Activated T-cell treated with anti-CD3 and anti-CD28 coated beads, Interleukin-2, amount 50 U/mL, for 4 hours (primary cell): ENCODE results near the gene CEP63. TPM values are rescaled to one million over a fixed set of nuclear protein-coding genes. Genes with fewer than 3 reads are reported as not detected.
A peak's percentile ranks its signal among the peaks of the same experiment; 100 is the strongest.

ENCODE experiments used
- ATAC-seq, 2 donors: fragments of 200-7000 bp; cut with Tn5 transposase; one replicate each; pipeline ENCODE4 v1.10.0; 2021
- DNase-seq: peaks from one replicate; pipeline ENCODE4 v3.0.0-alpha.2; 2020
- H3K27me3 Mint-ChIP-seq: one replicate; pipeline ENCODE4 v1.8.0; 2021; ENCODE audit warnings: low read depth, mixed read lengths
- H3K36me3 Mint-ChIP-seq: one replicate; pipeline ENCODE4 v1.8.0; 2022; ENCODE audit warnings: mixed read lengths; ENCODE audit not compliant: insufficient read depth
- H3K4me1 Mint-ChIP-seq: one replicate; pipeline ENCODE4 v1.8.0; 2021; ENCODE audit warnings: low read depth, mixed read lengths
- H3K4me3 Mint-ChIP-seq: one replicate; pipeline ENCODE4 v1.8.0; 2021; ENCODE audit warnings: mild to moderate bottlenecking, moderate library complexity, mixed read lengths
- H3K9me3 Mint-ChIP-seq: one replicate; pipeline ENCODE4 v1.8.0; 2021; ENCODE audit warnings: mixed read lengths
- total RNA-seq, 3 donors: library from RNA; stranded (reverse); gene quantifications; one replicate each; pipeline ENCODE4 v1.2.1, GENCODE V29; 2021

Gene CEP63
- total RNA-seq, 3 donors from 2014 or later = 15.6 to 18.3 (median 17.6) TPM

DNA sequence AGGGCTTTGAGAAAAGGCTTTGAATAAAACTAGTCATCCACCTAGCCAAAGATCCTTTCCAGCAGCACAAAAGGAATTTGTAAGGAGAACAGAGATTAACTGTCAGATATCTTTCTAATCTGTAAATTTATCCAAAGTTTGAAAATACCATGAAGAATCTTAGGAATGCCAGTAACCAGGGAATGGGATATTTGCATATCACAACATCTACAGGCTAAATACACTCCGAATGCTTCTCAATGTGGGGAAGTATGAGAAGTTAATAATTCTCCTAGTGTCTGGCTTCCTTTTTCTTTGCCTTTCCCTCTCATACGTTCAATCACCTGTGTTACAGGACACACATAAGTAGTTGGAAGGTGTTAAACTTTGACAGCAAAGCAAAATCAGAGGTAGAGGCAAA is 7.9 kb upstream of the CEP63 start:
- DNase-seq (no peak), ATAC-seq (no peak)
- peaks cover 27% of the 10 kb centered on the region for H3K36me3 Mint-ChIP-seq
- H3K27me3 Mint-ChIP-seq = no peaks in the 10 kb centered on the region
- H3K9me3 Mint-ChIP-seq = no peaks in the 10 kb centered on the region
- H3K4me1 Mint-ChIP-seq = peaks cover 5% of the 10 kb centered on the region
- H3K4me3 Mint-ChIP-seq = no peak overlapping the region

DNA sequence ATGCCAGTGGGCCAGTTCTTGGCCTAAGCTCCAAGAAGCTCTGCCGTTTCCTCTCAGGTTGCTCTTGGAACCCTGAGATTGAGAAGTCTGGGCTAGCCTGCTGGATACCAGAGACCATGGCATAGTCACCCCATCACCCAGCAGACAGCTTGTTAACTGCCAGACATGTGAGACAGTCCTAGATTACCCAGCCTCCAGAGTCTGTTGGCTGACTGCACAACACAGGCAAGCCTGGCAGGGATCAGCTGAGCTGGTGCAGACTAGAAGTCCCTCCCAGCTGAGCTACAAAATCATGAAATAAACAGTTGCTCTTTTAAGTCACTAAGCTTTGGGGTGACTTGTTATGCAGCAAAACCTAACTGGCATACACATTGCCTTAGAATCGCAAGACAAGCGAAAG is 5.3 kb upstream of the CEP63 start:
- Mint-ChIP-seq H3K36me3 (peaks cover 31% of the 10 kb centered on the region), H3K4me1 (peaks cover 24% of the 10 kb centered on the region), H3K4me3 (no peak overlapping the region), H3K9me3 (no peaks in the 10 kb centered on the region), H3K27me3 (no peaks in the 10 kb centered on the region)
- DNase-seq (no peak), ATAC-seq (no peak)

- DNase-seq (no peak), ATAC-seq (no peak)
- Mint-ChIP-seq H3K27me3 (no peaks in the 10 kb centered on the region), H3K4me1 (peaks cover 24% of the 10 kb centered on the region), H3K36me3 (peaks cover 31% of the 10 kb centered on the region), H3K4me3 (no peak overlapping the region), H3K9me3 (no peaks in the 10 kb centered on the region)
Measured at GRCh38 chr3:134481166-134481565, 4.7 kb upstream of the CEP63 start.

DNA sequence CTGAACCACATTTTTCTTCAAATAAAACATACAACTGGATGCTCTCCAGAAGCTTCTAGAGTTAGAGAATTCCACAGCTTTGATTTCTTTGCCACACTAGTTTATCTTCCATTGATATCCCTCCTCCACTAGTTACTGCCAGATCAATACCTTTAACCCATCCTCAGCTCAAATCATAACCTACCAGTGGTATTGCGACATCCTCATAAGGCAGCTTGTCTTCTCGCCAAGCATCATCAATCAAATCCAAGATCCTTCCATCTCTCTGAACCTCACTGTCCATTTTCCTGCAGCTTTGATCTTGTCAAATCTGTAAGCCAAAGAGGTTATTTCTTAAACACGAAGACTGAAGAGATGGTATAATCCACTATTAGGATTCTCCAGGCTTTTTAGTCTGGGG is 3.2 kb upstream of the CEP63 start:
- H3K27me3 Mint-ChIP-seq = no peaks in the 10 kb centered on the region
- H3K4me3 Mint-ChIP-seq = no peak overlapping the region
- peaks cover 28% of the 10 kb centered on the region for H3K36me3 Mint-ChIP-seq
- DNase-seq = no peak
- no peak for ATAC-seq
- peaks cover 34% of the 10 kb centered on the region for H3K4me1 Mint-ChIP-seq
- H3K9me3 Mint-ChIP-seq = no peaks in the 10 kb centered on the region

DNA sequence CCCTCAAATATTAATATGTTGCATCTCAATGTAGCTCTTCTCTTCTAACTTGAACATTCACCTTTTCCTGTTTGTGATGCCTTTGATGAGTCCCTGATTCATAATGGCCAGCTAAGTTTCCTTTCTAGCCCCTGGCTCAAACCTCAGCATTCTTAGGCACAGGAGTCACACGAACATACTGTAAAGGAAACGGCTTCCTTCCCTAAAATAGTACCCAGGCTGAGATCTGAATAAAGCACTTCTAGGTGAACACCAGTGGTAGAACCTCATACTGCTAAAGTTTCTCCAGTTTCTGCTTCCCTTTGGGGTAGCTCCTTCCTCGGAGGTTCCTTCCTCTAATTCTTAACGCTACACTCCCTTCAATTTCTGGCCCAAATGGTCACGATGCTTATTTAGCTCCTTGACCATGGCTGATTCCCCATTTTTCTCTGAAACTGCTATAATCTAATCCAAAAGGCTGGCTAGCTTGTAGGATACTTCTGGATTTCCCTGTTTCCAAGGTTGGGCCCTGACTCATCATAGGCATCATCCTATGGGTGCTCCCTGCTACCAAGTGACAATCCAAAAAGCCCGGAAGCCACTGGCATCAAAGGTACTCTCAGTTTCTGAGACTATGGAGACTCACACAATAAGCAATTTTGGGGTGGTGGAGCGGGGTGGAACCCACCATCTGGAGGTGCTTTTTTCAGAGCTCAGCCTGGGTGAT is 2.5 kb upstream of the CEP63 start:
- Mint-ChIP-seq H3K9me3 (no peaks in the 10 kb centered on the region), H3K4me3 (peak overlapping the region; percentile 95), H3K36me3 (peaks cover 26% of the 10 kb centered on the region), H3K4me1 (peaks cover 41% of the 10 kb centered on the region), H3K27me3 (no peaks in the 10 kb centered on the region)
- ATAC-seq = no peak
- no peak for DNase-seq

GRCh38 chr3:134485075-134485717 is 661 bp upstream of the CEP63 start:
- no peaks in the 10 kb centered on the region for H3K27me3 Mint-ChIP-seq
- peaks cover 19% of the 10 kb centered on the region for H3K36me3 Mint-ChIP-seq
- peak overlapping the region; percentile 95 for H3K4me3 Mint-ChIP-seq
- ATAC-seq (peak; percentile 2 to 3), DNase-seq (peak; percentile 87)
- H3K9me3 Mint-ChIP-seq = no peaks in the 10 kb centered on the region
- H3K4me1 Mint-ChIP-seq = peaks cover 47% of the 10 kb centered on the region

DNA sequence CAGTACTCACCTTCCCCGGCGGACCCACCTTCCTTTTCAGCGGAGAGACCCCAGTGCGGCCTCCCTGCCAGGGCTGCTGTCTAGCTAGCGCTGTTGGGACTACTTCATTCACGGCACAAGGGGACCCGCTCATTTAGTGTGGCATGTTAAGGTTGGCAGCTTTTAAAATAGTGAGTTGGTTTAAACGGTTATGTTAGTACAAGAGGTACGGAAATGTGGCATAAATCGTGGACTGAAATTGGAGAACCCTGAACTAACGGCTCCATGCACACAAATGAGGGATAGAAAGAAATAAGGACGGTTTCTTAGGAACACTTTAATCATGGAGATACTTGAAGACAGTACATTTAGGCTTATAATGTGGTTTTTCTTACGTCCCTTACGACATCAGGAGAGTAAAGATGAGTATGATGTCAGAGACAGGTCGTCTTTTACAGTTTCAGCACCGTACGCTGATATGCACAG is 752 bp downstream of the CEP63 start:
- no peaks in the 10 kb centered on the region for H3K9me3 Mint-ChIP-seq
- peak overlapping the region; percentile 95 for H3K4me3 Mint-ChIP-seq
- no peaks in the 10 kb centered on the region for H3K27me3 Mint-ChIP-seq
- H3K4me1 Mint-ChIP-seq = peaks cover 49% of the 10 kb centered on the region
- peak; percentile 21 to 22 for ATAC-seq
- H3K36me3 Mint-ChIP-seq = peaks cover 12% of the 10 kb centered on the region
- no peak for DNase-seq

DNA sequence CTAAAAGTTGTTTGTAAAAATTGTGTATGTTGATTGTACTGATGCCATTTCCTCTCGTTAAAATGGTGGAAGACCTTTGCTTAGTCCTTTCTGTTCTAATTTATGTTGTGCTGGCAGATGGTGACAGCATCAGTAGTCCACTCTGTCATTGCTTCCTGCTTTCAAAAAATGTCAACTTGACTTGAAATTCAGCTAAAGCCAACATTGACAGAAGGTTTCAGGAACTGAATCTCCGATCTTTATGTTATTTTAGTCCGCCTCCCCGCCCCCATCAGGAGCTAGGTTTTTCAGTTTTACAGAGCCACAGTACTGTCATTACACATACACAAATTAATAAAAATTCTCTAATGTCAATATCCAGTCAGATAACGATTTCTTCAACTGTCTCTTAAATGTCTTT is 1.5 kb downstream of the CEP63 start:
- peaks cover 49% of the 10 kb centered on the region for H3K4me1 Mint-ChIP-seq
- no peaks in the 10 kb centered on the region for H3K9me3 Mint-ChIP-seq
- H3K4me3 Mint-ChIP-seq = peak overlapping the region; percentile 95
- no peak for DNase-seq
- H3K27me3 Mint-ChIP-seq = no peaks in the 10 kb centered on the region
- no peak for ATAC-seq
- peaks cover 7% of the 10 kb centered on the region for H3K36me3 Mint-ChIP-seq

GRCh38 chr3:134494495-134494894 is 8.6 kb downstream of the CEP63 start:
- H3K9me3 Mint-ChIP-seq = no peaks in the 10 kb centered on the region

GRCh38 chr3:134495980-134496379 is 10.1 kb downstream of the CEP63 start:
- ATAC-seq (no peak), DNase-seq (no peak)
- Mint-ChIP-seq H3K4me3 (no peak overlapping the region), H3K27me3 (no peaks in the 10 kb centered on the region), H3K4me1 (peaks cover 51% of the 10 kb centered on the region), H3K36me3 (peaks cover 41% of the 10 kb centered on the region), H3K9me3 (no peaks in the 10 kb centered on the region)

More at GRCh38 chr3:134494495-134494894, 8.6 kb downstream of the CEP63 start:
- H3K4me3 Mint-ChIP-seq = no peak overlapping the region
- H3K4me1 Mint-ChIP-seq = peaks cover 44% of the 10 kb centered on the region
- H3K27me3 Mint-ChIP-seq = no peaks in the 10 kb centered on the region
- peaks cover 30% of the 10 kb centered on the region for H3K36me3 Mint-ChIP-seq
- ATAC-seq (no peak), DNase-seq (no peak)

DNA sequence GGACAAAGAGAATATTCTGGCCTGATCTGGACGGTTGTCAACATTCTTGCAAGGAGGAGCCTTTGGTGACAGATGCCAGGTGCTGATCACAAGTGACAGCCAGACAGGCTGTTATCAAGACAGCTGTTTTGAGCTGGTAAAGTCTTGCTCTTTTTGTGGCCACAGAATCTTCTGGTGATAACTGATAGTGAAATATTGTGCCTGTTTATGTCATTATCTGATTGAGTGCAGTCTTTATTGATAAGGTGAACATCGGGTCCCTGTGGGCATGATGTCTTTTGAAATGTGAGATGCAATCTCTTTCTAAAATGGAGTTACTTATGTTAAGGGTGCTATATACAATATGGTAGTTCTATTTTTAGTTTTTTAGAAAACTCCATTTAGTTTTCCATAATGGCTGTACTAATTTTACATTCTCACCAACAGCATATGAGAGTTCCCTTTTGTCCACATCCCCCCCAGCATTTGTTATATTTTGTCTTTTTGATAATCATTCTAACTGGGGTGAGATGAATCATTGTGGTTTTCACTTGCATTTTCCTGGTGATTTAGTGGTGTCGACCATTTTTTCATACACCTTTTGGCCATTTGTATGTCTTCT is 10.7 kb downstream of the CEP63 start:
- DNase-seq (no peak), ATAC-seq (peak; percentile 52 to 58)
- H3K9me3 Mint-ChIP-seq = no peaks in the 10 kb centered on the region
- H3K4me3 Mint-ChIP-seq = no peak overlapping the region
- peaks cover 53% of the 10 kb centered on the region for H3K4me1 Mint-ChIP-seq
- peaks cover 47% of the 10 kb centered on the region for H3K36me3 Mint-ChIP-seq
- no peaks in the 10 kb centered on the region for H3K27me3 Mint-ChIP-seq

DNA sequence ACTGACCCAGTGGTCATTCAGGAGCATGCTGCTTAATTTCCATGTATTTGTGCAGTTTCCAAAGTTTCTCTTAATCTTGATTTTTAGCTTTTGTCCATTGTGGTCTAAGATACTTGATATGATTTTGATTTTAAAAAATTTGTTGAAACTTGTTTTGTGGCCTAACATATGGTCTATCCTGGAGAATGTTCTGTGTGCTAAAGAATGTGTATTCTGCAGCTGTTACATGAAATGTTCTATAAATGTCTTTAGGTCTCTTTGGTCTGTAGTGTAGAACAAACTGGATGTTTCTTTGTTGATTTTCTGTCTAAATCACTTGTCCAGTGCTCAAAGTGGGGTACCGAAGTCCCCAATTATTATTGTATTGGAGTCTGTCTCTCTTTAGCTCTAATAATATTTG is 17.4 kb downstream of the CEP63 start:
- no peak for DNase-seq
- peaks cover 74% of the 10 kb centered on the region for H3K36me3 Mint-ChIP-seq
- H3K9me3 Mint-ChIP-seq = peaks cover 31% of the 10 kb centered on the region
- ATAC-seq = no peak
- peaks cover 34% of the 10 kb centered on the region for H3K4me1 Mint-ChIP-seq
- H3K4me3 Mint-ChIP-seq = no peak overlapping the region
- no peaks in the 10 kb centered on the region for H3K27me3 Mint-ChIP-seq

- peaks cover 73% of the 10 kb centered on the region for H3K36me3 Mint-ChIP-seq
- no peaks in the 10 kb centered on the region for H3K27me3 Mint-ChIP-seq
- DNase-seq = no peak
- peaks cover 26% of the 10 kb centered on the region for H3K4me1 Mint-ChIP-seq
- no peak overlapping the region for H3K4me3 Mint-ChIP-seq
- no peak for ATAC-seq
- H3K9me3 Mint-ChIP-seq = peaks cover 31% of the 10 kb centered on the region
Measured at GRCh38 chr3:134504132-134504531, 18.3 kb downstream of the CEP63 start.

DNA sequence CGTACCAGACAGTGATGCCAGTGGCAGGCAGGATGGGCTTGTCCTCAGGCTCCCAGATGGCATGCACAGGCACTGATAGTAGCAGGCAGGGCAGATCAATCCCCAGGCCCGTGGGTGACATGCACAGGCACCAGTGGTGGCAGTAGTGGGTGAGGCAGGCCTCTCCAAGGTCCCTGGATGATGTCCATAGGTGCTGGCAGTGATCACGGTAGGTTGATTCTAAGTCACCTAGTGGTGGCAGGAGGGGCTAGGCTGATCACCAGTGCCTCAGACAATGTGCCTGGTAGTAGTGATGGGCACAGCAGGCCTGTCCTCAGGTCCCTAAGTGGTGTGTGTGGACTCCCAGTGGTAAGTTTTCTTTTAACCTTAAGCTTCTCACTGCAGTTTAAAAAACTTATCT is 19.6 kb downstream of the CEP63 start:
- no peak for ATAC-seq
- Mint-ChIP-seq H3K36me3 (peaks cover 72% of the 10 kb centered on the region), H3K4me1 (peaks cover 18% of the 10 kb centered on the region), H3K9me3 (peaks cover 31% of the 10 kb centered on the region), H3K27me3 (no peaks in the 10 kb centered on the region), H3K4me3 (no peak overlapping the region)
- DNase-seq = no peak

- no peak overlapping the region for H3K4me3 Mint-ChIP-seq
- H3K9me3 Mint-ChIP-seq = peaks cover 7% of the 10 kb centered on the region
- no peaks in the 10 kb centered on the region for H3K27me3 Mint-ChIP-seq
- peaks cover 5% of the 10 kb centered on the region for H3K4me1 Mint-ChIP-seq
- ATAC-seq (no peak), DNase-seq (no peak)
- H3K36me3 Mint-ChIP-seq = peaks cover 61% of the 10 kb centered on the region
Measured at GRCh38 chr3:134511500-134511899, 25.6 kb downstream of the CEP63 start.
